ENCODE results near the gene PLXNA2. TPM values are rescaled to one million over a fixed set of nuclear protein-coding genes. Genes with fewer than 3 reads are reported as not detected.

Gene PLXNA2
- total RNA-seq, 4 donors from 2014 or later = 26.9 to 54.0 (median 46.1) TPM

GRCh38 chr1:208218237-208219097 is 25.7 kb downstream of the PLXNA2 start:
- peaks cover 41 to 87% (median 49%) of the 10 kb centered on the region in 3 donors for H3K4me1 ChIP-seq
- 70 to 71% methylated on average over 9 to 12 of the region's 12 CpGs for WGBS, 2 donors
- H3K36me3 ChIP-seq = peaks cover 9 to 54% (median 13%) of the 10 kb centered on the region in 3 donors
- no peak for DNase-seq
- H3K9me3 ChIP-seq = no peaks in the 10 kb centered on the region
- H3K27me3 ChIP-seq = no peaks in the 10 kb centered on the region
- no peak overlapping the region for H3K4me3 ChIP-seq
- intact Hi-C loops (cut with DNase I) = no loop called here
- peak overlapping the region; percentile 46 to 82 (median 77) for H3K27ac ChIP-seq
- no peak for TF ChIP-seq CTCF (IDR thresholded peaks at IDR 0.05)
- TF ChIP-seq POLR2A (IDR thresholded peaks at IDR 0.05) = no peak

GRCh38 chr1:208217781-208218180 is 26.4 kb downstream of the PLXNA2 start:
- Histone ChIP-seq H3K4me3 (no peak overlapping the region), H3K9me3 (no peaks in the 10 kb centered on the region), H3K27me3 (no peaks in the 10 kb centered on the region), H3K27ac (peak overlapping the region in 1 of 4 donors; percentile 82), H3K4me1 (peaks cover 46 to 87% (median 53%) of the 10 kb centered on the region in 3 donors), H3K36me3 (peaks cover 9 to 54% (median 13%) of the 10 kb centered on the region in 3 donors)
- intact Hi-C loops (cut with DNase I) = no loop called here
- TF ChIP-seq CTCF (IDR thresholded peaks at IDR 0.05) (no peak), POLR2A (IDR thresholded peaks at IDR 0.05) (no peak)
- no peak for DNase-seq
- WGBS, 2 donors = 71 to 78% methylated on average over 3 to 6 of the region's 10 CpGs

GRCh38 chr1:208216806-208217205 is 27.4 kb downstream of the PLXNA2 start:
- 90 to 98% methylated on average over 10 to 14 of the region's 16 CpGs for WGBS, 2 donors
- Histone ChIP-seq H3K27ac (no peak overlapping the region), H3K4me1 (peaks cover 46 to 87% (median 52%) of the 10 kb centered on the region in 3 donors), H3K27me3 (no peaks in the 10 kb centered on the region), H3K9me3 (no peaks in the 10 kb centered on the region), H3K36me3 (peaks cover 9 to 58% (median 13%) of the 10 kb centered on the region in 3 donors), H3K4me3 (no peak overlapping the region)
- DNase-seq = no peak
- no peak for TF ChIP-seq POLR2A (IDR thresholded peaks at IDR 0.05)
- no peak for TF ChIP-seq CTCF (IDR thresholded peaks at IDR 0.05)
- intact Hi-C loops (cut with DNase I) = no loop called here

- Histone ChIP-seq H3K4me1 (peaks cover 39 to 83% (median 45%) of the 10 kb centered on the region in 3 donors), H3K4me3 (no peak overlapping the region), H3K36me3 (peaks cover 9 to 66% (median 13%) of the 10 kb centered on the region in 3 donors), H3K27ac (no peak overlapping the region), H3K9me3 (no peaks in the 10 kb centered on the region), H3K27me3 (no peaks in the 10 kb centered on the region)
- DNase-seq = no peak
- intact Hi-C loops (cut with DNase I) = no loop called here
- WGBS, 2 donors = 64 to 85% methylated on average over 1 of the region's 1 CpG
- TF ChIP-seq CTCF (IDR thresholded peaks at IDR 0.05) = no peak
- no peak for TF ChIP-seq POLR2A (IDR thresholded peaks at IDR 0.05)
Observed at GRCh38 chr1:208216062-208216461, 28.1 kb downstream of the PLXNA2 start.

GRCh38 chr1:208215393-208215792 is 28.8 kb downstream of the PLXNA2 start:
- DNase-seq = no peak
- H3K27me3 ChIP-seq = no peaks in the 10 kb centered on the region
- no peak overlapping the region for H3K27ac ChIP-seq
- H3K4me1 ChIP-seq = peaks cover 32 to 80% (median 38%) of the 10 kb centered on the region in 3 donors
- no peaks in the 10 kb centered on the region for H3K9me3 ChIP-seq
- no peak overlapping the region for H3K4me3 ChIP-seq
- TF ChIP-seq CTCF (IDR thresholded peaks at IDR 0.05) = no peak
- no peak for TF ChIP-seq POLR2A (IDR thresholded peaks at IDR 0.05)
- peaks cover 9 to 67% (median 13%) of the 10 kb centered on the region in 3 donors for H3K36me3 ChIP-seq
- intact Hi-C loops (cut with DNase I) = no loop called here

All from esophagus squamous epithelium (tissue), 5 donors.